Coronary artery (tissue), 2 donors: Measurements from ENCODE around the gene TOR3A.
A peak's percentile ranks its signal among the peaks of the same experiment; 100 is the strongest.

Experiments
- DNase-seq: peaks from one replicate; pipeline ENCODE4 v3.0.0-alpha.2; 2017; ENCODE audit warnings: low spot score
- H3K27ac ChIP-seq, 2 donors: fragments of 200-600 bp; sonication (generic); one replicate each; pipeline ENCODE4 v1.5.1; 2016 to 2019
- H3K4me3 ChIP-seq: fragments of 200-600 bp; sonication (generic); 2 replicates; pipeline ENCODE4 v1.5.1; 2016; ENCODE audit warnings: mild to moderate bottlenecking, moderate library complexity
- TF ChIP-seq, protein P1 (sequence below): fragments of 200-600 bp; sonication (generic); IDR thresholded peaks from one replicate; pipeline ENCODE4 v1.5.1; 2019; ENCODE audit warnings: antibody characterized with exemption

Gene TOR3A

DNA sequence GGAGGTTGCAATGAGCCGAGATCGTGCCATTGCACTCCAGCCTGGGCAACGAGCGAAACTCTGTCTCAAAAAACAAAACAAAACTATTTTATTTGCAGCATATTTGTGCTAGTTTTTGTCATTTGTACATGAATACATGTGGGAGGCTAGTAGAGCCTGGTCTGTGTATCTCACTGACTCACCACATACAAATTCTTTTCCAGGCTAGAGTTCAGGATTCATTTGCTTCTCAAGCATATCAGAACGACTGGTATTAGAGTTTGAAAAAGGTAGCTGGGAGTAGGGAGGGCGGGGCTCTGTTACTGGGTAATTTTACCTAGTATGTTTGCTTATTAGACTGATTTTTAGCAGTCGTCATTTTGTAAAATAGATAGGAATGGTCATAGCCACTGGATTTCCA is 4.5 kb upstream of the TOR3A start:
- H3K4me3 ChIP-seq: no peak overlapping the region
- H3K27ac ChIP-seq: no peak overlapping the region
- no peak for DNase-seq
- TF ChIP-seq, protein P1, sequence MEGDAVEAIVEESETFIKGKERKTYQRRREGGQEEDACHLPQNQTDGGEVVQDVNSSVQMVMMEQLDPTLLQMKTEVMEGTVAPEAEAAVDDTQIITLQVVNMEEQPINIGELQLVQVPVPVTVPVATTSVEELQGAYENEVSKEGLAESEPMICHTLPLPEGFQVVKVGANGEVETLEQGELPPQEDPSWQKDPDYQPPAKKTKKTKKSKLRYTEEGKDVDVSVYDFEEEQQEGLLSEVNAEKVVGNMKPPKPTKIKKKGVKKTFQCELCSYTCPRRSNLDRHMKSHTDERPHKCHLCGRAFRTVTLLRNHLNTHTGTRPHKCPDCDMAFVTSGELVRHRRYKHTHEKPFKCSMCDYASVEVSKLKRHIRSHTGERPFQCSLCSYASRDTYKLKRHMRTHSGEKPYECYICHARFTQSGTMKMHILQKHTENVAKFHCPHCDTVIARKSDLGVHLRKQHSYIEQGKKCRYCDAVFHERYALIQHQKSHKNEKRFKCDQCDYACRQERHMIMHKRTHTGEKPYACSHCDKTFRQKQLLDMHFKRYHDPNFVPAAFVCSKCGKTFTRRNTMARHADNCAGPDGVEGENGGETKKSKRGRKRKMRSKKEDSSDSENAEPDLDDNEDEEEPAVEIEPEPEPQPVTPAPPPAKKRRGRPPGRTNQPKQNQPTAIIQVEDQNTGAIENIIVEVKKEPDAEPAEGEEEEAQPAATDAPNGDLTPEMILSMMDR: no peak

DNA sequence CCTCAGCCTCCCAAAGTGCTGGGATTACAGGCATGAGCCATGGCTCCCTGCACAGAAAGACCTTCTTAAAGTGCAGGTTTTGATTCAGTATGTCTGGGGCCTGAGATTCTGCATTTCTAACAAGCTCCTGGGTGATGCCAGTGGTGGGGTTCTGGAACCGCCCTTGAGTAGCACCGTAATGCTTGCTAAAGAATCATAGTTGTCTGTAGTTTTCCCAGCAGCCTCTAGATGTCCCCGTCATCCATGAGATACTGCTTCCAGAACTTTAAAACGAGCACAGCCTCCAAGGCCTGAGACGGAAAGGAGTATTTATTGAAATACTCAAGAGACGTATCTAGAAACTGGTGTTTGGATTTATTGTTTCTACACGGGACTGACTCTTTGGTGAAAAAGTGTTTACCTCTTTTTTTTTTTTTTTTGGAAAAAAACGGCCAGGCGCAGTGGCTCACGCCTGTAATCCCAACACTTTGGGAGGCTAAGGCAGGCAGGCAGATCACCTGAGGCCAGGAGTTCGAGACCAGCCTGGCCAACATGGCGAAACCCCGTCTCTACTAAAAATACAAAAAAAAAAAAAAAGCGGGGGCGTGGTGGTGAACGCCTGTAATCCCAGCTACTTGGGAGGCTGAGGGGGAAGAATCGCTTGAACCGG is 2.6 kb upstream of the TOR3A start:
- TF ChIP-seq, protein P1: peak; percentile 41
- H3K27ac ChIP-seq: no peak overlapping the region

DNA sequence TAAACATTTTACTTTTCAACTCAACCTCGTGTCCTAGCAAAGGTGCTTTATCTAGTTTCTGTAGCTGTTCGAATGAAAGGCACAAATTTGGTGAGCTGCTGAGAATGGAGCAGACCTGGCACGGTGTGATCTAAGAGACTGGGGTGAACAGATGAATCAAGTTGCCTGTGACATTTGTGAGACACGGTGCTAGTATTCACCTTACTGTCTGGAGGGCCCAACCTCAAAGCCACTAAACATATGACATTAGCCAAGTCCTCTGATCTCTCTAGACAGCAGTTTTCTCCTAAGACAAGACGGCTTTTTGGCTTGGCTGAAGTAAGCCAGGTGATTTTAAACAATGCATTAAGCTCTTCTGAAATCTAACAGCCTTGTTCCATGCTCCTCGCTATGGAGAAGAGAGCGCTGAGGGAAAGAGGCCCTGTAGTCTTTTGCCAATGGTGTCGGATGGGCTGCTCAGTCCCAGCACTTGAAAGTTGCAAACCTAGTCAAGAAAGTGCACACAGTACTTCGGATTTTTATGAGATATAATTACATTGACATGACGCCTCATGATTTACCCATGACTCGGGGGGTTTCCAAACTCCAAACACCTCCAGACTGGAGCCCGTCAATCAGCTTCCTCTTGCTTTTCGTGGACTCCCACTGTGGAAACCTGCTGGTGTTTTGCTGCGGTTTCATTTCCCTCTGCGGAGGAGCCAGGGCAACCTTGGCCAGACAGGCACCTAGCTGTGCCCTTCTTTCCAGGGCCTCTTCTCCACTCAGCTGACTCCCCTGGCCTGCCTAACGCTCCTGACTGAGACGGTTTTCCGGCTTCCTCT is 794 bp upstream of the TOR3A start:
- H3K27ac ChIP-seq: peak overlapping the region; percentile 89 to 93
- peak overlapping the region; percentile 87 for H3K4me3 ChIP-seq
- no peak for DNase-seq
- TF ChIP-seq, protein P1: no peak

More for the DNA sequence above, 2.6 kb upstream of the TOR3A start:
- H3K4me3 ChIP-seq: no peak overlapping the region
- DNase-seq: no peak

DNA sequence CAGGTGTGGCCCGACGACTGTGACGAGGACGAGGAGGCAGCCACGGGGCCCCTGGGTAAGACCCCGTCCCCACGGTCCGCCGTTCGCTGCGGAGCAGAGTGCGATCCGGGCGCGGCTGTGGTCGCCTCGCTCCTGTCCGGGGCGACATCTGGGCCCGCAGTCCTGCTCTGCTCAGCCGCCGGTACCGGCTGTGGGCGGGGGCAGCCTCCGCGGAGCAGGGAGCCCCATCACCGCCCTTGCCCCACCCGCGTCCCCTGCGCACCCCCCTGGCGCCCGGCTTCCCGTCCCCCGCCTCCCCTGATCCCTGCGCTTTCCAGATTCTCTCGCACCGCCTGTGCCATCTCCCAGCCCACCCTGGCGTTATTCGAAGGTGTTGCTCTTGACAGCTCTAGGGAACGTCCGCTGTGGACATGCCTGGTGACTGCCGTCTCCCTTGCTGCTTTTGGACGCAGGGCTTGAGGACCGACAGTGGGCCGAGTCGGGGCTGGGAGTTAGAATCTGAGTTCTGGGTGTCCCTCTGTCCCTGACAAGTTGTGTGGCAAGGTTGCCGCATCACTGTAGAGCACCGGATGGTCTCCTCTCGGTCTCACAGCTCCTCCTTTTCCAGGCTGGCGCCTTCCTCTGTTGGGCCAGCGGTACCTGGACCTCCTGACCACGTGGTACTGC is 596 bp downstream of the TOR3A start:
- H3K4me3 ChIP-seq: peak overlapping the region; percentile 87
- peak overlapping the region; percentile 89 to 93 for H3K27ac ChIP-seq
- TF ChIP-seq, protein P1: no peak
- DNase-seq: peak; percentile 77

DNA sequence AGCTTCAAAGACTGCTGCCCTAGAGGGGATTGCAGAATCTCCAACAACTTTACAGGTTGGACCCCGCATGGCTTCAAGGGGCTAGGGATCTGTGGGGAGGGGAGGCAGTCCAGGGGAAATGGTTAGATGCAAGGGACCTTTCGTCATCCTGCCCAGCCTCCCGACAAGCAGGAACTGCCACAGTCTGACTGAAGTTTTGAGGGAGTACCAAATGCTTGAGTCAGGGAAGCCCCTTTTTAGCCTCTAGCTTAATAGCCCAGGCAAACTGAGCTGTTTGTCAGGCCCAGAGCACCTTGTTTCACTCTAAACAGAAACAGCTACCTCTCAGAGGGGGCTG is 1.1 kb downstream of the TOR3A start:
- H3K27ac ChIP-seq: peak overlapping the region; percentile 89 to 93
- TF ChIP-seq, protein P1: no peak
- no peak for DNase-seq
- H3K4me3 ChIP-seq: peak overlapping the region; percentile 87

DNA sequence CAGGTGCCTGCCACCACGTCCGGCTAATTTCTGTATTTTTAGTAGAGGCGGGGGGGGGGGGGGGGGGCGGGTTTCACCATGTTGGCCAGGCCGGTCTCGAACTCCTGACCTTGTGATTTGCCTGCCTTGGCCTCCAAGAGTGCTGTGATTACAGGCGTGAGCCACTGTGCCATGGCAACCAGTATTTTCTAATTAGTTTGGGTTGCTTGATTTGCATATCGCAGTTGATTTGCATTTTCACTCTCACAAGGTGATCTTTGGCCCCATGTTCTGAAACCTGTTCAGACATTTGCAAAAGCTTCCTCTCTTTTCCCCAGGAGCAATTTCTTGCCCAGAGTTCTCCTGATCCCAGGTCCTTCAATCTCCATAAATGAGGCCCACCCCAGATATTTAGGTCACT is 1.7 kb downstream of the TOR3A start:
- no peak for DNase-seq
- no peak overlapping the region for H3K27ac ChIP-seq
- H3K4me3 ChIP-seq: no peak overlapping the region
- TF ChIP-seq, protein P1: no peak
